ENCODE data around the gene APLF. TPM values are rescaled to one million over a fixed set of nuclear protein-coding genes. Genes with fewer than 3 reads are reported as not detected.

The APLF gene
- polyA plus RNA-seq, 1 of the 3 experiments (the other 2 are of a cell fraction): 1.1 TPM

DNA sequence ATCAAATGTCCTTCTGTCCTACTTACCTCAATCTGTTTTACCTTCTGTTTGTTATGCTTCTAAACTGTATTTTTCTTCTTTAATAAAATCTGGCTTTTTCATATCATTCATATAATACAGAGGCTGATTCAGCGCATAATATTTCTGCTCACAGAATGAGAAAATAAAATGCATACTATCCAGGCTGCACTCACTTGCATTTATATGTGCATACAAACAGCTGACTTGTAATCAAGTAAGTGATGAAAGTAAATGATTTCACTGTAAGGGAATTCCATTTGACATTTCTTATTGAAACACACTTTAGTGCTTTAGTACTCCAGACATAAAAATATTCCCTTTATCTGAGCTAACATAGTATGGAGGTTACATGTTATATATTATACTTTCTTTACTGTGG lies 100.7 kb downstream of the APLF start:
- no peak overlapping the region for H3K4me2 ChIP-seq
- H3F3A ChIP-seq (replicated peaks; ENCODE audit: insufficient read depth): no peaks in the 10 kb centered on the region
- H2AFZ ChIP-seq (ENCODE audit: low read depth): no peak overlapping the region
- POLR2A ChIA-PET: no interaction called here
- no peaks in the 10 kb centered on the region for H3K9me2 ChIP-seq
- H3K36me3 ChIP-seq (replicated peaks in 1 of 2; ENCODE audit: control insufficient read depth in 1 of 2, insufficient read depth in 2 of 2, low read length in 1 of 2): peaks cover 0 to 8% of the 10 kb centered on the region in 2 experiments
- no peak overlapping the region for H3K27ac ChIP-seq (ENCODE audit: low read depth in 2 of 2, low read length in 1 of 2)
- H3K9ac ChIP-seq: no peak overlapping the region
- 0 out of 4 replicates have a peak, but pooled peaks cover 0 to 6% of the 10 kb centered on the region in 2 experiments for H3K4me1 ChIP-seq (ENCODE audit: control insufficient read depth in 1 of 2, insufficient read depth in 2 of 2, low read depth in 1 of 2, low read length in 1 of 2)
- H3K79me2 ChIP-seq (ENCODE audit: insufficient read depth): no peaks in the 10 kb centered on the region
- no peaks in the 10 kb centered on the region for H4K20me1 ChIP-seq (ENCODE audit: insufficient read depth)
- no peak for DNase-seq
- no peaks in the 10 kb centered on the region for H3K27me3 ChIP-seq (ENCODE audit: insufficient read depth)
- TF ChIP-seq TAF1 (IDR thresholded peaks at IDR 0.05; ENCODE audit: borderline replicate concordance, low read depth, low read length) (no peak), ELF1 (IDR thresholded peaks at IDR 0.05) (no peak), MXI1 (IDR thresholded peaks at IDR 0.05; ENCODE audit: low read depth, low read length) (no peak), SIN3A (IDR thresholded peaks at IDR 0.05; ENCODE audit: borderline replicate concordance, low read depth, low read length) (no peak), RXRA (IDR thresholded peaks at IDR 0.05; ENCODE audit: borderline replicate concordance, low read depth) (no peak), FOXJ3 (CRISPR knock-in tag; IDR thresholded peaks at IDR 0.05) (no peak), RFX5 (IDR thresholded peaks at IDR 0.05; ENCODE audit: low read length) (no peak)
- TF ChIP-seq, protein P1, sequence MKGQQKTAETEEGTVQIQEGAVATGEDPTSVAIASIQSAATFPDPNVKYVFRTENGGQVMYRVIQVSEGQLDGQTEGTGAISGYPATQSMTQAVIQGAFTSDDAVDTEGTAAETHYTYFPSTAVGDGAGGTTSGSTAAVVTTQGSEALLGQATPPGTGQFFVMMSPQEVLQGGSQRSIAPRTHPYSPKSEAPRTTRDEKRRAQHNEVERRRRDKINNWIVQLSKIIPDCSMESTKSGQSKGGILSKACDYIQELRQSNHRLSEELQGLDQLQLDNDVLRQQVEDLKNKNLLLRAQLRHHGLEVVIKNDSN (IDR thresholded peaks at IDR 0.05; ENCODE audit: borderline replicate concordance, low read depth): no peak
- TF ChIP-seq, protein P2, sequence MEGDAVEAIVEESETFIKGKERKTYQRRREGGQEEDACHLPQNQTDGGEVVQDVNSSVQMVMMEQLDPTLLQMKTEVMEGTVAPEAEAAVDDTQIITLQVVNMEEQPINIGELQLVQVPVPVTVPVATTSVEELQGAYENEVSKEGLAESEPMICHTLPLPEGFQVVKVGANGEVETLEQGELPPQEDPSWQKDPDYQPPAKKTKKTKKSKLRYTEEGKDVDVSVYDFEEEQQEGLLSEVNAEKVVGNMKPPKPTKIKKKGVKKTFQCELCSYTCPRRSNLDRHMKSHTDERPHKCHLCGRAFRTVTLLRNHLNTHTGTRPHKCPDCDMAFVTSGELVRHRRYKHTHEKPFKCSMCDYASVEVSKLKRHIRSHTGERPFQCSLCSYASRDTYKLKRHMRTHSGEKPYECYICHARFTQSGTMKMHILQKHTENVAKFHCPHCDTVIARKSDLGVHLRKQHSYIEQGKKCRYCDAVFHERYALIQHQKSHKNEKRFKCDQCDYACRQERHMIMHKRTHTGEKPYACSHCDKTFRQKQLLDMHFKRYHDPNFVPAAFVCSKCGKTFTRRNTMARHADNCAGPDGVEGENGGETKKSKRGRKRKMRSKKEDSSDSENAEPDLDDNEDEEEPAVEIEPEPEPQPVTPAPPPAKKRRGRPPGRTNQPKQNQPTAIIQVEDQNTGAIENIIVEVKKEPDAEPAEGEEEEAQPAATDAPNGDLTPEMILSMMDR (IDR thresholded peaks at IDR 0.05): no peak
- TF ChIP-seq, protein P3, sequence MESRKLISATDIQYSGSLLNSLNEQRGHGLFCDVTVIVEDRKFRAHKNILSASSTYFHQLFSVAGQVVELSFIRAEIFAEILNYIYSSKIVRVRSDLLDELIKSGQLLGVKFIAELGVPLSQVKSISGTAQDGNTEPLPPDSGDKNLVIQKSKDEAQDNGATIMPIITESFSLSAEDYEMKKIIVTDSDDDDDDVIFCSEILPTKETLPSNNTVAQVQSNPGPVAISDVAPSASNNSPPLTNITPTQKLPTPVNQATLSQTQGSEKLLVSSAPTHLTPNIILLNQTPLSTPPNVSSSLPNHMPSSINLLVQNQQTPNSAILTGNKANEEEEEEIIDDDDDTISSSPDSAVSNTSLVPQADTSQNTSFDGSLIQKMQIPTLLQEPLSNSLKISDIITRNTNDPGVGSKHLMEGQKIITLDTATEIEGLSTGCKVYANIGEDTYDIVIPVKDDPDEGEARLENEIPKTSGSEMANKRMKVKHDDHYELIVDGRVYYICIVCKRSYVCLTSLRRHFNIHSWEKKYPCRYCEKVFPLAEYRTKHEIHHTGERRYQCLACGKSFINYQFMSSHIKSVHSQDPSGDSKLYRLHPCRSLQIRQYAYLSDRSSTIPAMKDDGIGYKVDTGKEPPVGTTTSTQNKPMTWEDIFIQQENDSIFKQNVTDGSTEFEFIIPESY (IDR thresholded peaks at IDR 0.05; ENCODE audit: borderline replicate concordance, low read depth): no peak
- H3K9me3 ChIP-seq: no peaks in the 10 kb centered on the region
- H3K4me3 ChIP-seq (ENCODE audit: low read depth in 2 of 2, low read length in 1 of 2): no peak overlapping the region
- CTCF ChIA-PET: interaction anchor here (1.0 to 1.5 kb wide), 2 partner anchors 20 to 27 kb away, joined by 4 to 5 read pairs; no protein-coding TSS in a partner anchor
- 97% methylated on average over 1 of the region's 1 CpG for WGBS (ENCODE audit: low lambda C conversion rate)

- Histone ChIP-seq H3K9ac (no peak overlapping the region), H3K79me2 (ENCODE audit: insufficient read depth) (no peaks in the 10 kb centered on the region), H3K4me1 (ENCODE audit: control insufficient read depth in 1 of 2, insufficient read depth in 2 of 2, low read depth in 1 of 2, low read length in 1 of 2) (0 out of 4 replicates have a peak, but pooled peaks cover 0 to 6% of the 10 kb centered on the region in 2 experiments), H3F3A (replicated peaks; ENCODE audit: insufficient read depth) (no peaks in the 10 kb centered on the region), H4K20me1 (ENCODE audit: insufficient read depth) (no peaks in the 10 kb centered on the region), H3K27me3 (ENCODE audit: insufficient read depth) (no peaks in the 10 kb centered on the region), H3K4me3 (ENCODE audit: low read depth in 2 of 2, low read length in 1 of 2) (no peak overlapping the region), H3K36me3 (replicated peaks in 1 of 2; ENCODE audit: control insufficient read depth in 1 of 2, insufficient read depth in 2 of 2, low read length in 1 of 2) (peaks cover 0 to 8% of the 10 kb centered on the region in 2 experiments), H3K9me3 (no peaks in the 10 kb centered on the region), H2AFZ (ENCODE audit: low read depth) (no peak overlapping the region), H3K9me2 (no peaks in the 10 kb centered on the region), H3K27ac (ENCODE audit: low read depth in 2 of 2, low read length in 1 of 2) (no peak overlapping the region), H3K4me2 (no peak overlapping the region)
- WGBS (ENCODE audit: low lambda C conversion rate): 77% methylated on average over 1 of the region's 1 CpG
- CTCF ChIA-PET: interaction anchor here (1.5 kb wide), 1 partner anchor 26 kb away, joined by 5 read pairs; no protein-coding TSS in a partner anchor
- POLR2A ChIA-PET: no interaction called here
- DNase-seq: no peak
- TF ChIP-seq, protein P2 (IDR thresholded peaks at IDR 0.05): no peak
- TF ChIP-seq ELF1 (IDR thresholded peaks at IDR 0.05) (no peak), RCOR1 (IDR thresholded peaks at IDR 0.05; ENCODE audit: low read length) (no peak), SIN3A (IDR thresholded peaks at IDR 0.05; ENCODE audit: borderline replicate concordance, low read depth, low read length) (no peak), RXRA (IDR thresholded peaks at IDR 0.05; ENCODE audit: borderline replicate concordance, low read depth) (no peak), RAD21 (IDR thresholded peaks at IDR 0.05; ENCODE audit: low read length) (no peak), GATA2 (CRISPR knock-in tag; IDR thresholded peaks at IDR 0.05) (no peak), EZH2phosphoT487 (IDR thresholded peaks at IDR 0.05; ENCODE audit: borderline replicate concordance, low read depth) (no peak), CHD2 (IDR thresholded peaks at IDR 0.05; ENCODE audit: low read length, partially characterized antibody) (no peak)
- TF ChIP-seq, protein P4, sequence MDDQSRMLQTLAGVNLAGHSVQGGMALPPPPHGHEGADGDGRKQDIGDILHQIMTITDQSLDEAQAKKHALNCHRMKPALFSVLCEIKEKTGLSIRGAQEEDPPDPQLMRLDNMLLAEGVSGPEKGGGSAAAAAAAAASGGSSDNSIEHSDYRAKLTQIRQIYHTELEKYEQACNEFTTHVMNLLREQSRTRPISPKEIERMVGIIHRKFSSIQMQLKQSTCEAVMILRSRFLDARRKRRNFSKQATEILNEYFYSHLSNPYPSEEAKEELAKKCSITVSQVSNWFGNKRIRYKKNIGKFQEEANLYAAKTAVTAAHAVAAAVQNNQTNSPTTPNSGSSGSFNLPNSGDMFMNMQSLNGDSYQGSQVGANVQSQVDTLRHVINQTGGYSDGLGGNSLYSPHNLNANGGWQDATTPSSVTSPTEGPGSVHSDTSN (IDR thresholded peaks at IDR 0.05): no peak
- TF ChIP-seq, protein P5, sequence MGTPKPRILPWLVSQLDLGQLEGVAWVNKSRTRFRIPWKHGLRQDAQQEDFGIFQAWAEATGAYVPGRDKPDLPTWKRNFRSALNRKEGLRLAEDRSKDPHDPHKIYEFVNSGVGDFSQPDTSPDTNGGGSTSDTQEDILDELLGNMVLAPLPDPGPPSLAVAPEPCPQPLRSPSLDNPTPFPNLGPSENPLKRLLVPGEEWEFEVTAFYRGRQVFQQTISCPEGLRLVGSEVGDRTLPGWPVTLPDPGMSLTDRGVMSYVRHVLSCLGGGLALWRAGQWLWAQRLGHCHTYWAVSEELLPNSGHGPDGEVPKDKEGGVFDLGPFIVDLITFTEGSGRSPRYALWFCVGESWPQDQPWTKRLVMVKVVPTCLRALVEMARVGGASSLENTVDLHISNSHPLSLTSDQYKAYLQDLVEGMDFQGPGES (IDR thresholded peaks at IDR 0.05; ENCODE audit: low read depth, low read length): no peak
Measured at GRCh38 chr2:68569604-68570003, 102.2 kb downstream of the APLF start.

Data from SK-N-SH (cell line).